ENCODE results near the gene PODXL. TPM values are rescaled to one million over a fixed set of nuclear protein-coding genes. Genes with fewer than 3 reads are reported as not detected.
A peak's percentile ranks its signal among the peaks of the same experiment; 100 is the strongest.

The PODXL gene
- total RNA-seq, 4 donors from 2014 or later = 24.5 to 40.3 (median 31.3) TPM

DNA sequence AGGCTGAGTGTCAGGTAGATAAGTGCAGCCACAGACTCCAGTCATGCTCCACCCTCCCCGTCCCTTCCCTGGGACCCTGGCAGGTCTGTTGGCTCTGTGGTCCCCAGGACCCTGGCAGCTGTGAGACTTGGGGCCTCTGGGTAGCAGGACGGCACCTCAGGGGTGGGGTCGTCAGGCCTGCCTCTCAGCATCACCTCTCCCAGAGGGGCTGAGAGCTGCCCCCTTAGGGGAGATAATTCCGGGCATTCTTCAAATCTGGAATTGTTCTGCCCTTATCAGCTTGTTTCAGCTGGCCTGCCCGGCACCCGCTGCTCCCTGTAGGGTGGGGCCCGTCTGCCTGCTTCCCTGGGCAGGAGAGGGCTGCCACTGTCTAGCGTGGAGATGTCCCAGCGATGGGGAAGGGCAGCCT is 23.3 kb downstream of the PODXL start:
- intact Hi-C loops (cut with DNase I) = no loop called here
- Histone ChIP-seq H3K4me1 (peaks cover 0 to 56% (median 9%) of the 10 kb centered on the region in 4 donors), H3K27me3 (no peaks in the 10 kb centered on the region), H3K9me3 (no peaks in the 10 kb centered on the region), H3K4me3 (no peak overlapping the region), H3K27ac (replicated peaks in 1 of 4) (peak overlapping the region; percentile 47 to 60 (median 50)), H3K36me3 (no peaks in the 10 kb centered on the region)
- 81% methylated on average over 3 of the region's 9 CpGs for WGBS
- TF ChIP-seq, protein P1, sequence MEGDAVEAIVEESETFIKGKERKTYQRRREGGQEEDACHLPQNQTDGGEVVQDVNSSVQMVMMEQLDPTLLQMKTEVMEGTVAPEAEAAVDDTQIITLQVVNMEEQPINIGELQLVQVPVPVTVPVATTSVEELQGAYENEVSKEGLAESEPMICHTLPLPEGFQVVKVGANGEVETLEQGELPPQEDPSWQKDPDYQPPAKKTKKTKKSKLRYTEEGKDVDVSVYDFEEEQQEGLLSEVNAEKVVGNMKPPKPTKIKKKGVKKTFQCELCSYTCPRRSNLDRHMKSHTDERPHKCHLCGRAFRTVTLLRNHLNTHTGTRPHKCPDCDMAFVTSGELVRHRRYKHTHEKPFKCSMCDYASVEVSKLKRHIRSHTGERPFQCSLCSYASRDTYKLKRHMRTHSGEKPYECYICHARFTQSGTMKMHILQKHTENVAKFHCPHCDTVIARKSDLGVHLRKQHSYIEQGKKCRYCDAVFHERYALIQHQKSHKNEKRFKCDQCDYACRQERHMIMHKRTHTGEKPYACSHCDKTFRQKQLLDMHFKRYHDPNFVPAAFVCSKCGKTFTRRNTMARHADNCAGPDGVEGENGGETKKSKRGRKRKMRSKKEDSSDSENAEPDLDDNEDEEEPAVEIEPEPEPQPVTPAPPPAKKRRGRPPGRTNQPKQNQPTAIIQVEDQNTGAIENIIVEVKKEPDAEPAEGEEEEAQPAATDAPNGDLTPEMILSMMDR (IDR thresholded peaks at IDR 0.05) = no peak
- TF ChIP-seq POLR2A (IDR thresholded peaks at IDR 0.05; ENCODE audit: low read depth) (no peak), POLR2AphosphoS5 (IDR thresholded peaks at IDR 0.05) (no peak), EP300 (IDR thresholded peaks at IDR 0.05) (no peak)
- DNase-seq (ENCODE audit: extremely low spot score) = no peak

DNA sequence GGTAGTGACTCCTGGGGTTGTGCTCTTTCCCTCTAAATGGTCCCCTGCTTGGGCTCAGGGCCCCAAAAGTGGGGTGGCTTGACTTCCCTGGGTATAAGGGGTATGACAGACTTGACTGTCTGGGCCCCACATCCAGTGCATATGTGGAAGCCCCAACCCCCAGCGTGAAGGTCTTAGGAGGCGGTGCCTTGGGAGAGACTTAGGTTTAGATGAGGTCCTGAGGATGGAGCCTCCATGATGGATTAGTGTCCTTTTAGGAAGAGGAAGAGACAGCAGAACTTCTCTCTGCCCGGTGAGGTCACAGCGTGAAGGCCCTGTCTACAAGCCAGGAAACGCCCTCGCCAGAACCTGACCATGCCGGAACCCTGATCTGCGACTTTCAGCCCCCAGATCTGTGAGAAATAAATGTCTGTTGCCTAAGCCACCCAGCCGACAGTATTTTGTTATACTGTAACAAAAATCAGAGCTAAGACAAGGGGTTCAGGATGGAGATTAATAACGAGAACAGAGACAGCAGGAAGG is 23.8 kb downstream of the PODXL start:
- Histone ChIP-seq H3K4me1 (peaks cover 0 to 52% (median 8%) of the 10 kb centered on the region in 4 donors), H3K9me3 (no peaks in the 10 kb centered on the region), H3K36me3 (no peaks in the 10 kb centered on the region), H3K4me3 (no peak overlapping the region), H3K27ac (replicated peaks in 1 of 4) (peak overlapping the region; percentile 47 to 60 (median 50)), H3K27me3 (no peaks in the 10 kb centered on the region)
- intact Hi-C loops (cut with DNase I) = no loop called here
- 79% methylated on average over 8 of the region's 10 CpGs for WGBS
- DNase-seq (ENCODE audit: extremely low spot score) = no peak
- TF ChIP-seq, protein P1 (IDR thresholded peaks at IDR 0.05) = no peak
- TF ChIP-seq POLR2A (IDR thresholded peaks at IDR 0.05; ENCODE audit: low read depth) (no peak), POLR2AphosphoS5 (IDR thresholded peaks at IDR 0.05) (no peak)

DNA sequence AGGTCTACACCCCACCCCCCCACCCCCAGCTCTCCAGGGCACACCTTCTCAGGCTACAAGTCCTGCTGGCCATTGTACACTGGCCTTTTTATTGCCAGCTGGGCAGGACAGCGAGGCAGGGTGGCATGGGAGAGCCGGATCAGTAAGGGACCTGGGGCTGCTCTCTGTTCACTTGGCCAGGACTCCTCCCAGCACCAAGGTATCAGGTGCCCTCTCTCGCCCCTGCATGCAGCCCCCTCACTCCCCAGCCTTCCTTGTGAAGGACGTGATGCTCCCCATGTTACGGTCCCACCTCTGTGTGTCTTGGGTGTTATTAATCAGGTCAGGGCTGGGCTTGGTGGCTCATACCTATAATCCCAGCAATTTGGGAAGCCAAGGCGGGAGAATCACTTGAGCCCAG is 26.3 kb downstream of the PODXL start:
- intact Hi-C loops (cut with DNase I) = no loop called here
- TF ChIP-seq, protein P1 (IDR thresholded peaks at IDR 0.05) = no peak
- TF ChIP-seq POLR2AphosphoS5 (IDR thresholded peaks at IDR 0.05) (no peak), EP300 (IDR thresholded peaks at IDR 0.05) (no peak), POLR2A (IDR thresholded peaks at IDR 0.05; ENCODE audit: low read depth) (no peak)
- DNase-seq (ENCODE audit: extremely low spot score) = no peak
- Histone ChIP-seq H3K36me3 (no peaks in the 10 kb centered on the region), H3K27me3 (no peaks in the 10 kb centered on the region), H3K4me1 (peaks cover 0 to 35% (median 8%) of the 10 kb centered on the region in 4 donors), H3K4me3 (no peak overlapping the region), H3K9me3 (no peaks in the 10 kb centered on the region), H3K27ac (replicated peaks in 1 of 4) (peak overlapping the region in 2 of 4 donors; percentile 3 to 14)
- WGBS = 90% methylated on average over 4 of the region's 6 CpGs

DNA sequence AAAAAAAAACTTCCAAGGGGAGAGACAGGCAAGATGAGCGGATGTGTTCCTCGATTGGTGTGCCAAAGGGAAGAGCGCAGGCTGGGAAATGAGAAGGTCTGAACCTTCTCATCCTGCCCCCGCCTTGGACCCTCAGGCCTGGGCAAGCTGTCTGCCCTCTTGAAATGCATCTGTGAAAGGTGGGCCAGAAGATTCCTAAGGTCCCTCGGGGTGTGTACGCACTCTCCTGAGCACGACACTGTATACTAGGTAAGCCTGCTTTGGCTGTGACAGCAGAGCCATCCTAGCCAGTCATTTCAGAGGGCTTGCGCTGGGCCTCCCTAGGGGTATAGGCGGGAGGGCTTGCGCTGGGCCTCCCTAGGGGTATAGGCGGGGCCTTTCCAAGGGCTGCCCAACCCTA is 26.8 kb downstream of the PODXL start:
- Histone ChIP-seq H3K9me3 (no peaks in the 10 kb centered on the region), H3K27ac (replicated peaks in 1 of 4) (peak overlapping the region in 3 of 4 donors; percentile 3 to 14 (median 13)), H3K36me3 (no peaks in the 10 kb centered on the region), H3K27me3 (no peaks in the 10 kb centered on the region), H3K4me3 (no peak overlapping the region), H3K4me1 (peaks cover 0 to 35% (median 8%) of the 10 kb centered on the region in 4 donors)
- TF ChIP-seq, protein P1 (IDR thresholded peaks at IDR 0.05) = no peak
- TF ChIP-seq POLR2A (IDR thresholded peaks at IDR 0.05; ENCODE audit: low read depth) = no peak
- 90% methylated on average over 8 of the region's 11 CpGs for WGBS
- intact Hi-C loops (cut with DNase I) = no loop called here
- no peak for DNase-seq (ENCODE audit: extremely low spot score)

DNA sequence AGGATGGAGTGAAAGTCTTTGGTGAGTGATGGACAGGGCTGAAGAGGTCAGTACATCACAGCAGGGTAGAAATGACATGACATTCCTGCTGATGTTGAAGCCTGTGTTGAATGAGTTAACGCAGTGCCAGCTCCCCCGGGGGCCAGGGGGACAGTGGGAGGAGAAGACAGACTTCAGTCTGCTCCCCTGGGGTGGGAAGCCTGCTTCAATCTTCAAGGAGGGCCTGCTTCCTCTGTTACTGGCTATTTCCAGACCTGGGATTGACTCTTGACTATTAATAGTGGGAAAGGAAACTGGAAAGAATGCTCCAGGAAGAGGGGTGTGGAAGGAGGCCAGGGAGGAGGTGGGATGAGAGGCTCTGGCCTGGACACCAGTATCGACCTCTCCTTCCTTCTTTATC is 27.2 kb downstream of the PODXL start:
- Histone ChIP-seq H3K36me3 (no peaks in the 10 kb centered on the region), H3K4me3 (no peak overlapping the region), H3K9me3 (no peaks in the 10 kb centered on the region), H3K27ac (replicated peaks in 1 of 4) (peak overlapping the region in 3 of 4 donors; percentile 3 to 14 (median 13)), H3K4me1 (peaks cover 0 to 30% (median 7%) of the 10 kb centered on the region in 4 donors), H3K27me3 (no peaks in the 10 kb centered on the region)
- TF ChIP-seq, protein P1 (IDR thresholded peaks at IDR 0.05) = no peak
- TF ChIP-seq EP300 (IDR thresholded peaks at IDR 0.05) = no peak
- TF ChIP-seq POLR2A (IDR thresholded peaks at IDR 0.05; ENCODE audit: low read depth) = no peak
- no peak for TF ChIP-seq POLR2AphosphoS5 (IDR thresholded peaks at IDR 0.05)
- intact Hi-C loops (cut with DNase I) = no loop called here
- DNase-seq (ENCODE audit: extremely low spot score) = no peak
- 54% methylated on average over 3 of the region's 3 CpGs for WGBS

All from esophagus muscularis mucosa (tissue), 4 donors.